DMS53 treated with DMSO at 0.1 percent for 48 hours (cell line): ENCODE data around the gene MSH6.
"Not testable (repeated sequence)": the region's sequence is repeated elsewhere in the genome, so short reads cannot be mapped to it uniquely, and the experiment has no call there.

Experiments
- DNase-seq: peaks from one replicate; lab custom pipeline; 2025; ENCODE audit not compliant: unreplicated experiment; lab: John Stamatoyannopoulos, UW

The MSH6 gene

DNA sequence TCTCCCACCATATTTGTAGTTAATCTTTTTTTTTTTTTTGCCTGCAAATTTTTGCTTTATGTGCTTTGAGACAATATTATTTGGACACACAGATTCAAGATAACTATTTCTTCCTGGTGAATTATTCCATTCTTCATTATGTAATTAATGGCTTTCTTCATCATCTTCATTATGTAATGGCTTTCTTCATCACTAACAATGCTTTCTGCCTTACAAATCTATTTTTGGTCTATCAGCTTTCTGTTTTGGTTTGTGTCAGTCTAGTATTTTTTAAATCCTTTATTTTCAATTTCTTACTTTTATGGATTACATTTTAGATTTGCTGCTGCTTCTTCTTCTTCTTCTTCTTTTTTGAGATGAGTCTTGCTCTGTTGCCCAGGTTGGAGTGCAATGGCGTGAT lies 60.5 kb downstream of the MSH6 start:
- DNase-seq = no peak

DNA sequence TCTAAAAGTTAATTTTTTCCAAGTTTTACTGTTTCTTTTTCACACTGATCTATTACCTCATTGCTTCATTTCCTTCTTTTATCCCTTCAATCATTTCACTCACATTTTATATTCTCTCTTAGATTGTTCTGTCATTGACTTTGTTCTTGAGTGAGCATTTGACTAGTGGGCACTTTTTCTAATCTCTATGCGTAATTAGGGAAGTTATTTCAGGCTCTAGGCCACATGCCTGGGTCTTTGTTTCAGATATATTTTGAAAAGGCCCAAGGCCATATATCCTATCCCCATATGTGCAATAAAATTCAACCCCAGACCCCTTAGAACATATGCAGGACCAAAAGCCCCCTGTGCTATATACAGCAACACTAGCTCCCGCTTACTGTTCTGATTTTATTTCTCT lies 61.2 kb downstream of the MSH6 start:
- DNase-seq = no peak

DNA sequence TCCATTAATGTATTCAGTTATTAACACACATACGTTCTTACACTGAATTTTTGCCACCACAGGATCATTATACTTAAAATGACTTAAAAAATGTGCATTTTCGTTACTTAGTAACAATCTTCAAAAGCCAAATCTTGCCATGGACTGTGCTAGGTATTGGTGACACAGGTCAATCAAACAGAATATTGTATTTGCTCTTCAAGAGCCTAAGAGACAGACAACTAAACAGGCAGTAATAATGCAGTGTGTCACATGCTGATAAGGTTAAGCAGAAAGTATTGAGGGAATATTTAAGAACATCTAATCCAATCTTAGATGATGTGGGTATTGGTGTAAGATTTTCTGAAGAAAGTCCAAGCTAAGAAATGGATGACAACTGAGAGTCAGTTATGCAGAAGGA lies 66.4 kb downstream of the MSH6 start:
- no peak for DNase-seq

- no peak for DNase-seq
These were observed 67.3 kb downstream of the MSH6 start for GRCh38 chr2:47850198-47850597.

DNA sequence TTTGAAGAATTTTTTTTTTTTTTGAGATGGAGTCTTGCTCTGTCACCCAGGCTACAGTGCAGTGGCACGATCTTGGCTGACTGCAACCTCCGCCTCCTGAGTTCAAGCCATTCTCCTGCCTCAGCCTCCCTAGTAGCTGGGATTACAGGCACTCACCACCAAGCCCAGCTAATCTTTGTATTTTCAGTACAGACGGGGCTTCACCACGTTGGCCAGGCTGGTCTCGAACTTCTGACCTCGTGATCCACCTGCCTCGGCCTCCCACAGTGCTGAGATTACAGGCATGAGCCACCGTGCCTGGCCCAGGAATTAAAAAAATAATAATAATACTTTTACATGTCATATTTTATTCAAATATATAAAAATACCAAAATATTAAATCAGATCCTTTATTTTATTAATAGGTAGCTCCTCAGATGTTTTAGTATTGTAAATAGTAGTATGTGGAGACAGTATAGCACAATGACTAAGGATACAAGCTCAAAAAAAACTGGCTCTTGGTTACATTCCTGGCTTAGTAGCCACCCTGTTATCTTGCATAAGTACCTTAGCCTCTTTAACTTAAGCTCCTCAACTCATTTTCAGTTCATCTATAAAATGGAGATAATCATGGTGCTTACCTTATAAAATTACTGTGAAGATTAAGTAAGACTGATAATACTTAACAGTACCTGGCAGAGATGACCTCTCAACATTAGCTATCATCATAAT lies 70.3 kb downstream of the MSH6 start:
- DNase-seq = not testable (repeated sequence)
